Stimulated activated CD4-positive, alpha-beta T cell treated with anti-CD3 and anti-CD28 coated beads, TNF-alpha, amount 100 ng/mL, for 48 hours (primary cell): ENCODE data around the gene MYO7B.

Experiments used
- DNase-seq, 3 donors: peaks; one replicate each; pipeline ENCODE4 v3.0.0-alpha.2; 2020; ENCODE audit warnings: low read depth in 3 of 3

The MYO7B gene

DNA sequence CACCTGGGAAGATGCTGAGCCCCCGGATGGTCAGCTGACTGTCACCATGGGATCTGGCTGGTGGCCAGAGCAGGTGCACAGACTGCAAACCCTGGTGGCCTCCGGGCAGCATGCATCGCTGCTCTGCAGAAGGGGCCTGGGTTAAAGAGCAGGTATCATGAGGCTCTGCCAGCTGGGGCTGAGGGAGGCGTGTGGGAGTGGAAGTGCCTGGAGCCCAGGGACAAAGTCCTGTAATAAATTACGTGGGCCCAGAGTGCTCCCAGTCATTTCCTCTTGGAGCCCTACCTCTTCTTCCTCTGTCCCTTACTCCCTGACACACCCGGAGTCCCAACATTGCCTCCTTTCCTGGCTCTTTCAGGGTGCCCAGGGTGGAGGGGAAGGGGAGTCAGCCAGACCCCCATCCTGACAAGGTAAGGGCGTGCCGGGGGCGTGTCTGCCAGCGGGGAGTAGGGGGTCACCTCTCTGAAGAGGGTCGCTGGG lies at the start of gene MYO7B:
MYO7B (plus strand) TSS at position 262 of the 480 bp plus-strand sequence. CDS start 24,040 bp downstream, outside the sequence.
- no peak for DNase-seq

DNA sequence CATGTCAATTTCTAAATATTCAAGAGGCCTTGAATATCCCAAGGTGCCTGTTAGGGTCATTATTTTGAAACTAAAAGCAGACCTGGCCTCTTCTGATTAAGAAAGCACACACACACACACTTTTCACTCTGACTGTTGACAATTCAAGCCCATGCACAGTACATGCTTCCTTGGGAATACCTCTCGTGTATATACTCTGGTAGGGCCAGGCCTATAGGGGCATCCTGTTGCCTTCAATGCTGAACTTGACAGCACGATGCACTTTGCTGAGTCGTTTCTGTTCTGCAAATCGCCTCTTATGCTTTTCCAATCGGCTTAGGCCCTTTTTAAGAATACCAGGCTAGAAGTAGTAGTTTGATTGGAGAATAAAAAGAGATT lies 49.8 kb upstream of the MYO7B start:
- no peak for DNase-seq

DNA sequence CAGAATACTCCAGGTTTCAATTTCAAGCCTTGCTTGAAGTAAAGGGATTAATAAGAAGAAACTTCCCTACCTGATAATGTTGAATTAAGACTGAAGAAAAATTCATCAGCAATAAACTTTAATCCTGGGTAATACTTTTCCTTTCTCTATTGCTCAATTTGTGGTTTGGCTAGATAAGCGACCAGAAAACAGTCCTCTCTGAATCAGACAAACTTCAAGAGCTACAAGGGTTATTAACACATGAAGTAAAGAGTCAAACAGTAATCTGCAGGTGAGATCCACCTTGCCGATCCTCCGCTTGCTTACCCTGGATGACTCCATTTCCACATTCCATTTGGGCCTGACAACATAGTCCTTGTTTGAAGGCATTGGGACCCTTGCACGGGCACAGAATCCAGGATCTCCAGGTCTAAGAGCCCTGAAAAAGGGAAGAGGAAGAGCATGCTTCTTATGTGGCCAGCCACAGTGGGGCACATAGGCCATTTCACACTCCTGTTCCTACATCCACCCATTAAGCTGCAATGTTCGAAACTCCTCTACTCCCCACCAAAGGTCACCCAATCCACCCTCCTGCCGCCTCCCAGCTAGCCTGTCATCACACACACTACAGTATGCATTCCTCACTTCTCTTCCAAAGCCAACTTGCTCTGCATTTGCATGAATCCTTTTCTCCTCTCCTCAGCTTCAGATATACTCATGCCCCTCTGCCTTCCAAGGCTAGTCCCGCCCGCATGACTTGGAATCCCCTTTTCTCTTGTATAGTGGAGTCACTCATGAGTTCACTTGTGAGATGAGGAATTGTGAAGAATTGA lies 49.0 kb upstream of the MYO7B start:
- no peak for DNase-seq

DNA sequence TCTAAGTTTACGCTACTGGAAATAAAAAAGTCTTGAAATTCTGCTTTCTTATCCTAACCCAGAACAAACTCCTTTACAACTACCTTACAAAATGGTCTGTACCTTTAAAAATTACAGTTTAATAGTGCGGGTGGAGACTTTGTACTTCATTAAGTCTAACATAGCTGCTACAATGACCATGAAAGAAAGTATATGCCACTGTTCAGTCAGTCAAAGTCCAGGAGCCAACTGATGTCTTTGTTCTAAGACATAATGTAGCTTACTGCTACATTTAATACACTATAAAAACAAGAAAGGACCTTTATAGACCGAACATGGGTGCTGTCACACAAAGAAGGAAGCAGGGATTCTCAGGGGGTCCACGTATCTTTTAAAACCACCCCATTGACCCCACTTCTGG lies 45.2 kb upstream of the MYO7B start:
- no peak for DNase-seq

DNA sequence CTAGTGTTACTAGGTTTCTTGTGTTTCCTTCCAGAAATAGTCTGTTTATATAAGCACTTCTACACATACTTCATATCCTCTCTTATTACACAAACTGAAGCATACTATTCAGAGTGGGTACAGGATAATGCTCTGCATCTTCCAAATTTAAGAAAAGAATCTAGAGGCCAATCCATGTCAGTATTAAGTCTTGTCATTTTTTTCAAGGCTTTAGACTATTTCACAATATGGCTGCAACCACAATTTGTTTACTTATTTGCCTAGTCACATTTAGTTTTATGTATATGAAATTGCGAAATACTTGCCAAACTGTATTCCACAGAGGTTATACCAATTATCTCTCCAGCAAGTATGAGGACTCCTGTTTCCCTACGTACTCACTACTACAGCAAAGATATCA lies 37.1 kb upstream of the MYO7B start:
- no peak for DNase-seq

DNA sequence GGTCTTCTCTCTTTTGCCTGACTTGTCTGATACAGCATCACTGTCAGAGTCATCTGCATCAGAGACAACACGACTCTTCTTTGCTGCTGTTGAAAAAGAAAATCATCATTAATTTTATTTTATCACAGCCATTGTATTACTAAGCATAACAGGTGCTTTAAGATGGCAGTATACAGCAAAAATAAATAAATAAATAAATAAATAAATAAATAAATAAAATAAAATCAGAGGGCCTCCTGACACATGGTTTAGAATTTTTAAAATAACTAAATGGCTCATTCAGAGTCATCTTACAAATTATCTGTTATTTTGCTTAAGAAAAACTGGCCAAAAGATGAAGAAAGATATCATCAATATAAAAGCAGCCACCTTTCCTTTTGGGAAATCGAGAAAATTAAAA lies 32.0 kb upstream of the MYO7B start:
- DNase-seq = no peak

DNA sequence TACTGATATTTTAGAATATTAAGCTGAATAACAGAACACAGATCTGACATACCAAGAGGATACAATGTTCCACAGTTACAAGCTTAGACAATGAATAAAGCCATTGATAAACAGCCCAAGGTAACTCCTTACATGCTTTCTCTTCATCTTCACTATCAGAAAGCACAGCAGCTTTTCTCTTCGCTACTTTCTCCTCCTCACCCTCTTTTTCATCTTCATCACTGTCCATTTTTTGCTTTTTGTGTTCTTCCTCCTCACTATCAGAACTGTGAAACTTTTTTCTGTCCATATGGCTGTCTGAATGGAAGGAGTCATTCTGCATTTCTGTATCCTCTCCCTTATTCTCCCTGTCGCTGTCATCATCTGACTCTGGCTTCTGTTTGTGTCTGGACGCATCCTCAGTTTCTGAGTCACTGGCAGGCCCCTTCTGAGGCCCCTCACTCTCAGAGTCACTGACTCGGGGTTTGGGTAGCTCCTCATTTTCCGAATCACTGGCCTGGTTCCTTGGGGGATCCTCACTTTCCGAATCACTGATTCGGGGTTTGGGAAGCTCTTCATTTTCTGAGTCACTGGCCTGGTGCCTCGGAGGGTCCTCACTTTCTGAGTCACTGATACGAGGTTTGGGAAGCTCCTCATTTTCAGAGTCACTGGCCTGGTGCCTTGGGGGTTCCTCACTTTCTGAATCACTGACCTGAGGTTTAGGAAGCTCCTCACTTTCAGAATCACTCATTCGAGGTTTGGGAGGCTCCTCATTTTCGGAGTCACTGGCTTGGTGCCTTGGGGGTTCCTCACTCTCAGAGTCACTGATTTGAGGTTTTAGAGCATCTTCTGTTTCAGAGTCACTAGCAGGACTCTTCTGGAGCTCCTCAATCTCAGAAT lies 30.7 kb upstream of the MYO7B start:
- no peak for DNase-seq

DNA sequence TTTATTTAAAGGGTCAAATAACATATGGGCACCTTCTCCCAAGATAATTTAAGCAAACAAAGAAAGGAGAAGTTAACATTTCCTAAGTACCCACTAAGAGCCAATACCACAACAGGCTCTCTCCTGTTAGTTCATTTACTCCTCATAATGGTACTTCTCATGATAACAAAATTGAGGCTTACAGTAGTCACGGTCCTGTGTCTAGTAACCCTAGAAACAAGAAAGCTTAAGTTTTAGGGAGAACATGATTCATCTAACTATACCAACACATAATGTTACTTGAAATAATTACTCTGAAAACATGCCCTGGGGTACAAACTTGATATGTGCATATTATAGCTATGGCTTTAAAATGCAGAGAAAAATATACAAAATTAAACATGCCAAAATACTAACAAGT lies 29.0 kb upstream of the MYO7B start:
- DNase-seq = no peak

DNA sequence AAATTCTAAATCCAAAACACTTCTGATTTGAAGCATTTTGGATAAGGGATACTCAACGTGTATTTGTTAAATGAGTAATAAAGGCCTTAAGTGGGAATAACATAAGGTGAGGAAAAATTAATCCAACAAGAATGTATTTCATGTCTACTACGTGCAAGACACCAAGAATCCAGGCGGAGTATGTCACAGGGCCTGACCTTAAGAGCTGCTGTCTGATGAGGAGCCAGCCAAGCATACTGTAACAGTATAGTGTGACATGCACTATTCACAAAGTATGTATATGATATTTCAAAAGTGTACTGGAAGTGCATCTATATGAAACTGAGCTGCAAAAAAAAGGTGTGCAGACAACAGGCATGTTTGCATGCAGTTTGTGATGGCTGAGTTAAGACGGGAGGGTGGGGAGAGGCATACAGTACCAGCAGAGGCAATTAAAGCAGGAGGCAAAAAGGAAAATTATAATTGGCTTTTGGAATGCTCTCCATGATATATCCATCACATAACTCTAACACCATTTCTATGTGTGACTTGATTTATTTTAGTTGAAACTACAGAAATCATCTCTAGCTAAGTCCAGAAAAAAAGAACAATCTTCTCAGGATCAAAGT lies 27.4 kb upstream of the MYO7B start:
- DNase-seq = no peak

DNA sequence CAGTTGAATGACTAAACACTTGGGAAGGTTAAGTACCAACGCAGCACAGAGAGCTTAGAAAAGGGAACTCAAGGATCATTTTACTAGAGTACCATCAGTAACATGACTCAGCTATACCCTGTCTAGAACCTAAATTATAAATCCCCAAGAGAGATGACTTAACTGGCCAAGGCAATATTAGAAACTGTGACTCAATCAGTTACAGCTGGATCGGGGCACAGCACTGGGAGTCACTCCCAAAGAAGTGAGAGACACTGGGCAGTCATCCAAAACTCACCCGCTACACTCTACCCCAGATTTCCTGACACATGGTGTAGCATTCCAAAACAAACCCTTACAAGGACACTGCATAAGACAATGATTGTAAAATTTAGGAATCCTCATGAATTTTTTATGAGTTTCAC lies 26.9 kb upstream of the MYO7B start:
- no peak for DNase-seq

DNA sequence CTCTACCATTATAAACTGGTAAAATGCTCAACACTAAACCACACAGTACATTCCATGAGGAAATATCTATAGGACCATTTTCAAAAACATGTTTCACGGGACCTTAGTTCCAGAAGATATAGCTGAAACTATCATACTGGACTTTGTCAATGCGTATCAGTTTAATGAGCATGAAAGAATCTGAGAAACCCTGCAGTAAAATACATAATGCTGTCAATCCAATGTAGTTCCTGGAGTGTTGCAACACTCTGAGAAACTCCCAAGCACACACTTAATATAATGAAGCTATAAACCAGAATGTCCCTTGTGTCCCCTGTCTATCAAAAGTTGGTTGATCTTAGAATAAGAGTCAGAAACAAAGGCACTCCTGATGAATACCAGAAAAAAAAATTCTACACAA lies 25.4 kb upstream of the MYO7B start:
- no peak for DNase-seq

DNA sequence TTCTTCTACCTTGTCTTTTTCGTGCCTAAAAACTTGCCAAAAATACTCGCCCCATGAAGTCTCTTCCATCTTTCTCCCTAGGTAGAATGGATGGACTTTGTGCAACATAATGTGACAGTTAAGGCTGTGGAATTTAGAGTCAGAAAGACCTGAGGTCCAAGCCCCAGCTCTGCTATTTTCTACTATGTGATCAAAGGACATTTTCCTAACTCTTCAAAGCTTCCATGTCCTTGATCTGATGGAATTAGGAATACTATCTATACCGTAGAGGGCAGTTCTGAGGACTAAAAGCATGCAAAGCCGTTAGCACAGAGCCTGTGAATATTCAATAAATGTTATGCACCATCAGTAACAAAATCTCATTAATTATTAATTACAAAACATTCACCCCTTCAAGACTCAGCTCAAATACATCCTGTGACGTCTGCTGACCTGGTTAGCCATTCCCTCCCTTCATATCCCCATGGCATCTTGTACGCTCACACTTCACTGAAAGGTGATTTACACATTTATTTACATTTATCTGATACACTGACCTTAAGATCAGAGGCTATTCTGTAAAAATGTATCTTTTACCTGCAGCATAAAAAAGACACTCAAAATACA lies 24.3 kb upstream of the MYO7B start:
- no peak for DNase-seq

DNA sequence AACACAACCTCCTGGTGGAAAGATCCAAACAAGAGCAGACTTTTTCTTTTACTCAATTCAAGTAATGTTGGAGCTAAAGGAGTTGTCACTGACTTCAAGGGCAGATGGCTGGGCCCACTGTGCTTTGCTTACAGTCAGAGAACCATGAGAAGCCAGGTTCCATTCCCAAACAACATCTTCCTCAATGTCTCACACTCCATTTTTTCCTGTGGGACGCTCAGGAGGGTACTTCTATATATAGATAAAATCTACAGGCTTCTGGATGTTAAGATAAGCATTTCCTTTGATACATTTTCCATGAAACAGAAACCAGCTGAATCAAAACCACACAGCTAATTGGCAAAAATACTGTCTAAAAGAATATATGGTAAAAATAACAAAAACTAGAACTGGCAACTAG lies 23.6 kb upstream of the MYO7B start:
- DNase-seq = no peak

DNA sequence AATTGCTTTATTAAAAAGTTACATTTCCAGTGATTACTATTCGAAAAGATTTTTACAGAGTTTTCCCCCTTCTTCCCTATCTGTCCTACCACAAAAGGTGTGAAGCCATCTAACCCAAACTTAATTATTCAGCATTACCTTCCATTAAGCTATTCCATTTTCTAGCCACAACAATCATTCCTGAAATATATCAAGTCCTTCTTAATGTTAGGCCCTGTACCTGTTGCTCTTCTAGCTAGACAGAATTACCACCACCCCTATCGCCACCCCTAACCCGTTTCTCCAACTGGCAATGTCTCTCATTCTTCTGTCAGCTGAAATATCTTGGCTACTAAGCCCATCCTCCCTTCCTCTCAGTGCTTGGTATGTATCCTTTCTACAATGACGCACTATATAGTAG lies 23.1 kb upstream of the MYO7B start:
- DNase-seq = no peak

DNA sequence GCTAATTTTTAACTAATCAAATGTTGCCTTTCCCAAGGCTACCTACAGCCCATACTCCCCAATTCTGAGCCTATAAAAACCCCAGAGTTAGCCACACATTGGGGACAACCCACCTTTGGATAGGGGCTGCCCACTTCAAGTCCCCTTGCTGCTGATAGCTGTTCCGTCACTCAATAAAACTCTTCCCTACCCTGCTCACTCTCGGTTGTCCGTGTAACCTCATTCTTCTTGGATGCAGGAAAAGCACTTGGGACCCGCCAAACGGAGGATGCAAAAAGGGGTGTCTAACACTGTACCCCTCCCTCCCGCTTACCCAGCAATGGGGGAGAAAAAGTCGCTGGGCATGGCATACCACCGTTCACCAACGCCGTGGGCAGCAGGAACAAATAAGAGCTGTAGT lies 21.4 kb upstream of the MYO7B start:
- no peak for DNase-seq

DNA sequence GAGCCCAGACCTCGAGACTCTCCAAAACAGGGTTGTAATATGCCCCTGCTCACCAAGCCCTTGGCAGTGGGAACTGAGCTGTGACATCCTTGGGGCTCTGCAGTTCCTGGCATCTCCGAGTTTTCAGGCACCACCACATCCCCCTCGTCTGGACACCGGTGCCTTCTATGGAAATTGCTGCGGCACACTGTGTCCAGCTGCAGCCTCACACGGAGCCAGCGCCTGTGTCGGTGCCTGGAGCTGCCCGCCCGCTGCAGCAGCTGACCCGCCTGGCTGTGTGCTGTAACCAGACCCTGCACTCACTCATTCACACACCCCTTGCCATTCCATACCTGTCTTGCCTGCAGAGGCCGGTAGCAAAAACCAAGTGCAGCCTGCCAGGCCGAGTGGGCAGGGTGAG lies 21.0 kb upstream of the MYO7B start:
- no peak for DNase-seq

DNA sequence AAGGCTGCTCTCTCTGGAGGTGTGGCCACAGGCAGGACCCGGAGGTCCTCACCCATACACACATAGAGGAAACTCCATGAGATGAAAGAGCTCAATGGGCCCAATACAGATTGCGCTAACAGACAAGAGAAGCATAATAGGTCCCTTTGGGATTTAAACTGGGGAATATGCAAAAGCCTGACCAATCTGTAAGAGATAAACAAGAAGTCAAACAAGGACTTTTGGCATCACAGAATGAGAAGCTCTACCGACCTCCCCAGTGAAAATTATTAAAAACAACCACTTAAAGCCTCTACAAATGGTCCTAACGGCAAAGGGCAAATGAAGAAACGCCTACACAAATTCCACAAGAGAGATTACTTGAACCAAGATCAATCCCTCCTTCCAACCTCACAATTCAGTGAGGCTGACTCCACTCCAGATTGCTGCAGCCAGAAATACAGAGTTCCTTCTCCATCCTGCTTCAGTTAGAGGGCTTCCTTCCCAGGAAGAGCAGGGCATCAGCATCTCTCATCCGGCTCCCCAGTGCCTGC lies 20.0 kb upstream of the MYO7B start:
- DNase-seq = no peak

DNA sequence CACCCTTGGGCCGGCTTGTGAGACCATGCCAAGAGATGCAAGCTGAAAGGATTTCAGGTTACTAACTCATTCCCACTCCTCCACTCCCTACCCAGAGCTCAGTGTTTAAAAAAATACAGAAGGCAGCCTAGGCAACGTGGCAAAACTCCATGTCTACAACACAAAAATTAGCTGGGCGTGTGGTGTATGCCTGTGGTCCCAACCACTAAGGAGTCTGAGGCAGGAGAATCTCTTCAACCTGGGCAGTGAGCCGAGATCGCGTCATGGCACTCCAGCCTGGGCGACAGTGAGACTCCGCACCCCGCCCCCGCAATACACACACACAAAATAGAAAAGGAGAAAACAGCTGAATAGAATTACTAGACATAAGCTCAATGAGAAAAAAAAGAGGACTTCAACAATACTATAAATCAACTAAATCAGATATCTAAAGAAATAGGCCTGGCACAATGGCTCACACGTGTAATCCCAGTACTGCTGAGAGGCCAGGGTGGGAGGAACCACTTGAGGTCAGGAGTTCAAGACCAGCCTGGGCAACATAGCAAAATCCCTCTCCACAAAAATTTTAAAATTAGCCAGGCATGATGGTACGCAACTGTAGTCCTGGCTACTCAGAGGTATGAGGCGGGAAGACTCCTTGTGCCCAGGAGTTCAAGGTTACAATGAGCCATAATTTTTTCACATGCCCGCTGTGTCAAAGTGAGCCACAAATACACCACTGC lies 19.3 kb upstream of the MYO7B start:
- no peak for DNase-seq

DNA sequence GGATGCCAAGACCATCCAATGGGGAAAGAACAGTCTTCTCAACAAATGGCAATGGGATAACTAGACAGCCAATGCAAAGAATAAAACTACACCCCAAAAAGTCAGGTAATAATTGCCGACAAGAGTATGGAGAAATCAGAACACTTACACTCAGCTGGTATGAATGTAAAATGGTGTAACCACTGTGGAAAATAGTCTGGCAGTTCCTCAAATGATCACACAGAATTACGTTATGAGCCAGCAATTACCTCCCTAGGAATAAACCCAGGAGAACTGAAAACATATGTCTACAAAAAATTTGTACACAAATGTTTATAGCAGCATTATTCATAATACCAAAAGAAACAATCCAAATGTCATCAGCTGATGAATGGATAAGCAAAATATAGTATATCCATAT lies 18.0 kb upstream of the MYO7B start:
- DNase-seq = no peak

DNA sequence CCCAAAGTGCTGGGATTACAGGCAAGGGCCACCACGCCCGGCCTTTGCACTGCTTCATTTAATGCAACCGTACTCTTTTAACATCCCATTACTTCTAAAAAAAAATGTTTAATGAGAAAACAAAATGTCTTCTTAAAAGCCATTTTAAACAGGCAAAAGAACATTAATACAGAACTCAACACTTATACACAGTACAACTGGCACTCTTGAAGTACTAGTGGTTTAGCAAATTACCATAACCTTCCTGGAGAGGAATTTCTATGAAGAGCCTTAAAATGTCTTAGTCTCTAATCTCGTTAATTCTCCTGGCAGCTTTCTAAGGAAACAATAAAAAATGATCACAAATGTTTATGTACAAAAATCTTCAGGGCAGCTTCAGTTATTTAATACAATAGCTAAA lies 15.1 kb upstream of the MYO7B start:
- DNase-seq = no peak

DNA sequence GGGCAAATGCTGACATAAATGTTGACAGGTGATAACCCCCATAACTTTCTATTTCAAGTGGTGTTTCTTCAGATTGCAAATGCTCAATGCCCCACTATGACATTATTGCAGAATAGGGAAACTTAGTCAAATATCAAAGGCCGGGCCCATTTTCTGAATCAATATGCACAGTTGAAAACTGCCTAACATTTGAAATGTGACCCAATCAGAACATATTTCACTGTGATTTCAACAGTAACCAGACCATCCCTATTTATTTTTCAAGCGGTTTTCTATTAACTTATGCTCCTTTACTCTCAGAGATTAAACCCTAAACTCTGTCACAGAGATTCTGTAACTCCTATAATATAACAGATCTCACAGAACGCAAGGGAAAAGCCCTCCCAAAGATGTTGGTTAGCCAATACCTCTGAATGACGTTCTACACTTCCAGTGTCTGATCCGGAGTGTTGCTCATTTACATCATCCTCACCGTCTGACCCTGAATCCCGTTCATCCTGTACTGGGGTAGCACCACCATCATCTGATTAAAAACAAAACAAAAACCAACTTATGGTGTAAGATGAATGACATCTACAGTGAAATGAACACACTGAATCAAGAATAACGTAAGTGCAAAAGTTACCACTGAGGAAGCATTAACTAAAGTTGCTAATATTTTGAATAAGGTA lies 12.1 kb upstream of the MYO7B start:
- no peak for DNase-seq
